Measurements from ENCODE around the gene ZNRF4. TPM values are rescaled to one million over a fixed set of nuclear protein-coding genes. Genes with fewer than 3 reads are reported as not detected.

The ZNRF4 gene
- total RNA-seq, 2 experiments from 2014 or later = not detected

DNA sequence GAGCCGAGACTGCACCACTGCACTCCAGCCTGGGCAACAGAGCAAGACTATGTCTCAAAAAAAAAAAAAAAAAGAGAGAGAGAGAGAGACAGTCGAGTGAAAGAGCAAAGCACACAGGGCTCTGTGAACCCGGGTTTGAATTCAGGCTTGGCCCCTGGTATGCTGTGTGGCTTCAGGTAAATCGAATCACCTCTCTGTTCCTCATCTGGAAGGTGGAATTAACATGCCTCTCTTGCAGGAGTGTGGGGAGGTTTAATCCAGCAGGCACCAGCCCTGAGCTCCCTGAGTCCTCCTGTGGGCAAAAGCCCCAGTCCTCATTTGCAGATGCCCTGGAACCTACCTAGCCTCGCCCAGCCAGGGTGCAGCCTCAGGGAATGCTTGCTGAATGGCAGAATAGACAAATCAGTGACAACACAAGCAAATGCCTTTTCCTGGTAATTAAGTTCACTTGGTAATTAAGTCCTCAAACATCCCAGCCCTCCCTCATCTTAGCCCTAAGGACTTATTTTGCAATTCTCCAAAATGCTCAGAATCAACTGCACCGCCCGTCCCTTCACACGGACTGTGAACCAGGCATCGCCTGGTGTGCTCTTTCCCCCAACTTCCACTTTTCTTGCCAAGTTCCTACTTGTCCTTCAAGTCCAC lies 4.6 kb upstream of the ZNRF4 start:
- DNase-seq (no peak), ATAC-seq (ENCODE audit: low read depth) (no peak)
- no peak overlapping the region for H3K4me3 Mint-ChIP-seq
- peaks cover 2% of the 10 kb centered on the region for H3K27me3 Mint-ChIP-seq
- H3K9me3 Mint-ChIP-seq = no peaks in the 10 kb centered on the region
- POLR2A ChIA-PET = no interaction called here
- H3K36me3 Mint-ChIP-seq = no peaks in the 10 kb centered on the region
- no peaks in the 10 kb centered on the region for H3K4me1 Mint-ChIP-seq
- no peak overlapping the region for H3K27ac Mint-ChIP-seq

DNA sequence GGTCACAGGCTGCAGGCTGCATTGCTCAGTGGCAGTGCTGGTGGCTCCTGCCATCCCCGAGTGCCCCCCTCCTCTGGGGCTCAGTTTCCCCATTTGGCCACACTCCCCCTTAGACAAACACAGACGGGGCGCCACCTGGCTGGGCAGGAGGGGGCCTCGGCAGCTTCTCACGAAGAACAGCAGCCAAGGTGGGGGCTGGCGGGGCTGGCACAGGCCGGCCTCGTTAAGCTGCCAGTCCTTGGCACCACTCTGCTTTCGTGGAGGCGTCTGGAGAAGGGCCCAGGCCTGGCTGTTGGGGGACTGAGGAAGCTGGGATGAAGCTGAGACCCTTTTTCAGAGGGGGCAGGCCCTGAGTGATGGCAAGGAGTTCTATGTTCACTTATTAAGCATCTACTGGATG lies 3.7 kb upstream of the ZNRF4 start:
- POLR2A ChIA-PET = no interaction called here
- ATAC-seq (ENCODE audit: low read depth) (no peak), DNase-seq (no peak)
- Mint-ChIP-seq H3K9me3 (no peaks in the 10 kb centered on the region), H3K4me1 (no peaks in the 10 kb centered on the region), H3K36me3 (no peaks in the 10 kb centered on the region), H3K4me3 (no peak overlapping the region), H3K27ac (no peak overlapping the region), H3K27me3 (peaks cover 2% of the 10 kb centered on the region)

DNA sequence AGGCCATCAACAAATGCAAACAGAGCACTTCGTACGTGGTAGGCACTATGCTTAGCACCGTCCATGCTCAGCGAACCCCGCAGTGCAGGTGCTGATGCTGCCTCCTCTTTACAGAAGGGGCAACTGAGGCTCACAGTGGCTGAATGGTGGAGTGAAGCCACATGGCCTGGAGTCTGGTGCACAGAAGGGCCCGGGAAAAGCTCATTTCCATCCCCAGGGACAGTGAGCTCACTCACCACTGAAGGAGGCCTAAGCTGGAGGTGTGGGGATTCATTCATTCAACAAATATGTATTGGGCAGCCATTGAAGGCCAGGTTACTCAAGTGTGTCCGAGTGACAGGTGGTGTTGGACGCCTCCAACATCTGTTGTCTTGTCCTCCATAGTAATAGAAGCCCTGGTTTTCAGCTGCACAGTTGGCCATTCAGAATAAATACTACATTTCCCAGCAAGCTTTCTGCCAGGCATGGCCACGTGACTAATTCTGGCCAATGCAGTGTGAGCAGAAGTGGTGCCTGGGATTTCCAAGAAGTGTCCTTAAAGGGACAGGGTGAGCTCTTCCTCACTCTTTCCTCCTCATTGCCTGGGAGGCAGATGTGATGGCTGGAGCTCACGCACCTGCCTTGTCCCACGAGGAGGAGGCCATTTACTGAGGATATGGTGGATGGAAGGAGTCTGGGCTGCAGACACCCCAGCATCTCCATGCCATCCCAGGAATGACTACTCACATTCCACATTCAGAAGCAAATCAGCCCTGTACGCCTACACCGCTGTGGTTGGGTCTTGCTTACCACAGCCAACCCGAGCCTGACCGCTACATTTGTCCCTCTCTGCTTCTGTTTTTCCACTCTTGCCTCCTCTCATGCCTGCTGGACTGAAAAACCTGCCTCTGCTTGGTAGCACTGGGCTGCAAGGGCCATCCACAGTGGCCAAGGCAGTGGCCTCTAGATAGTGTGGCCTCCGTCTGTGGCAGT lies 2.3 kb upstream of the ZNRF4 start:
- H3K9me3 Mint-ChIP-seq = no peaks in the 10 kb centered on the region
- no peaks in the 10 kb centered on the region for H3K4me1 Mint-ChIP-seq
- no peak overlapping the region for H3K27ac Mint-ChIP-seq
- ATAC-seq (ENCODE audit: low read depth) = no peak
- DNase-seq = no peak
- POLR2A ChIA-PET = interaction anchor here (0.6 to 0.7 kb wide), 2 partner anchors 184 to 256 kb away, joined by 4 read pairs; no protein-coding TSS in a partner anchor
- H3K4me3 Mint-ChIP-seq = no peak overlapping the region
- peaks cover 2% of the 10 kb centered on the region for H3K27me3 Mint-ChIP-seq
- no peaks in the 10 kb centered on the region for H3K36me3 Mint-ChIP-seq

DNA sequence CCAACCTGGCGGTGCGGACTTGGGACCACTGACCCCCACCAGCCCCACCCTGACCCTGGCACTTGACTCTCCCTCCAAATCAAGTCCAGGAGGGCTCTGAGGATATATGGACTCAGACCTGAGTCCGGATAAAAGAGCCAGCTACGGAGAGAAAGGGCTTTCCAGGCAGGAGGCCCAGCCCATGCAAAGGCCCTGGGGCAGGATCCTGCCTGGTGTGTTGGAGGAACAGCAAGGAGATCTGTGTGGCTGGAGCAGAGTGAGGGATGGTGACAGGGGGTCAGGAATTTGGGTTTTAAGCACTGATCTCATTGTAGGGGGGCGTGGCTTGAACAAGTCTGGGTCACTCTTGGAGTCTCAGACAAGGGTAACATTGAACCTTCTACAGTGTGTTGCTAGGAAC lies 474 bp upstream of the ZNRF4 start:
- Mint-ChIP-seq H3K27me3 (no peaks in the 10 kb centered on the region), H3K36me3 (no peaks in the 10 kb centered on the region), H3K4me1 (no peaks in the 10 kb centered on the region), H3K27ac (no peak overlapping the region), H3K9me3 (no peaks in the 10 kb centered on the region), H3K4me3 (no peak overlapping the region)
- DNase-seq (no peak), ATAC-seq (ENCODE audit: low read depth) (no peak)
- POLR2A ChIA-PET = no interaction called here

DNA sequence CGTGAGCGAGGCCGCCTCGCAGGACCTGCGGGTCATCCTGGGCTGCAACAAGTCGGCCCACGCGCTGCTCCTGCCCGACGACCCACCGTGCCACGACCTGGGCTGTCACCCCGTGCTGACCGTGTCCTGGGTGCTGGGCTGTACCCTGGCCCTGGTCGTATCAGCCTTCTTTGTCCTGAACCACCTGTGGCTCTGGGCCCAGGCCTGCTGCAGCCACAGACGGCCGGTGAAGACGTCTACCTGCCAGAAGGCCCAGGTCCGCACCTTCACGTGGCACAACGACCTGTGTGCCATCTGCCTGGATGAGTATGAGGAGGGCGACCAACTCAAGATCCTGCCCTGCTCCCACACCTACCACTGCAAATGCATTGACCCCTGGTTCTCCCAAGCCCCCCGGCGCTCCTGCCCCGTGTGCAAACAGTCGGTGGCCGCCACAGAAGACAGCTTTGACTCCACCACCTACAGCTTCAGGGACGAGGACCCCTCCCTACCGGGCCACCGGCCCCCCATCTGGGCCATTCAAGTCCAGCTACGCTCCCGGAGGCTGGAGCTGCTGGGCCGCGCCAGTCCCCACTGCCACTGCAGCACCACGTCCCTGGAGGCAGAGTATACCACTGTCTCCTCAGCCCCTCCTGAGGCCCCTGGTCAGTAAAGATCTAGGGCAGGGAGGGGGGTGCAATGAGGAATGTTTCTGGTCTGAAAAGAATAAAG lies 1.1 kb downstream of the ZNRF4 start:
- no peaks in the 10 kb centered on the region for H3K27me3 Mint-ChIP-seq
- ATAC-seq (ENCODE audit: low read depth) (no peak), DNase-seq (no peak)
- H3K9me3 Mint-ChIP-seq = no peaks in the 10 kb centered on the region
- H3K36me3 Mint-ChIP-seq = no peaks in the 10 kb centered on the region
- no peak overlapping the region for H3K4me3 Mint-ChIP-seq
- no peaks in the 10 kb centered on the region for H3K4me1 Mint-ChIP-seq
- POLR2A ChIA-PET = no interaction called here
- H3K27ac Mint-ChIP-seq = no peak overlapping the region

DNA sequence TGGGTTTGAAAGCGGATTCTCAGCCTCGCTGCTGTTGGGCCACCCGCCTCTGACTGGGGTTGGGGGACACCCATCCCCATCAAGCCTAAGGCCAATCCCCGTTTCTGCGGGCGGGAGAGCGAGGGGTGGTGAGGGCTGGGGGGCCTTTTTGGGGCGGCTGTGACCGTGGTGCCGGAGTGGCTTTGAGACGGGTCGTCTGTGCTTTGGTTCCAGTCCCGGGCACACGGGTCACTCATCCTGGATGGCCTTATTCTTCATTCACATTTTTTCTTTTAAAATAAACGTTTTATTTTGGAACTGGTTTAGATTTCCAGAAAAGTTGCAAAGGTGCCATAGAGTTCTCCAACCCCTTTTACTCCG lies 1.6 kb downstream of the ZNRF4 start:
- DNase-seq = no peak
- POLR2A ChIA-PET = no interaction called here

DNA sequence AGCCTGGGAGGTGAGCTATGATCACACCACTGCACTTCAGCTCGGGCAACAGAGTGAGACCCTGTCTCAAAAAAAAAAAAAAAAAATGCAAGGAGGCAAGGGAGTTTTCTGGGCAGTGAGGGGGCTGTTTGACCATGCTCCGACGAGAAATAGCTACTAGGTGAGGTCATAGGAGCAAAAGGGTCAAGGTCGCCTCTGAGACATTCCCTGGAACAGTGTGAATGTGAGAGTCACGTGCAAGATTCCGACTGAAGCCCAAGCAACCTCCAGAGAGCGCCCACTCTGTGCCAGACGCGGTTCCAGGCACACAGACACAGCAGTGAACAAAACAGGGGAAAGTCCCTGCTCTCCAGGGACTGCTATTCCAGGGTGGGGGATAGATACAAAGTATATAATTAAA lies 2.5 kb downstream of the ZNRF4 start:
- Mint-ChIP-seq H3K27ac (no peak overlapping the region), H3K36me3 (no peaks in the 10 kb centered on the region), H3K27me3 (peaks cover 2% of the 10 kb centered on the region), H3K4me3 (no peak overlapping the region), H3K4me1 (no peaks in the 10 kb centered on the region), H3K9me3 (no peaks in the 10 kb centered on the region)
- ATAC-seq (ENCODE audit: low read depth) (no peak), DNase-seq (no peak)
- POLR2A ChIA-PET = no interaction called here

More for the DNA sequence above, 1.6 kb downstream of the ZNRF4 start:
- Mint-ChIP-seq H3K4me1 (no peaks in the 10 kb centered on the region), H3K4me3 (no peak overlapping the region), H3K27ac (no peak overlapping the region), H3K36me3 (no peaks in the 10 kb centered on the region), H3K27me3 (no peaks in the 10 kb centered on the region), H3K9me3 (no peaks in the 10 kb centered on the region)
- ATAC-seq (ENCODE audit: low read depth) = no peak

DNA sequence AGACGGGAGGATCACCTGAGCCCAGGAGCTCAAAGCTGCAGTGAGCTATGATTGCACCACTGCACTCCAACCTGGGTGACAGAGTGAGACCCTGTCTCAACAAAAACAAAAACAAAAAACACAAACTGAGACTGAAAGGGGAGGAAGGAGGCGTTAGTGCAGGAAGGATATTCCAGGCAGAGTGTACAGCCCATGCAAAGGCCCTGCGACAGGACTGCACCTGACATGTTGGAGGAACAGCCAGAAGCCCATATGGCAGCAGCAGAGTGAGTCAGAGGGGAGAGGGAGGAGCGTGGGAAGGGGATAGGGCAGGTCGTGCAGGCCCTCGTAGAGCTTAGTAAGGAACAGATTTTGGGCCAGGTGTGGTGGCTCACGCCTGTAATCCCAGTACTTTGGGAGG lies 3.2 kb downstream of the ZNRF4 start:
- no peak overlapping the region for H3K4me3 Mint-ChIP-seq
- POLR2A ChIA-PET = no interaction called here
- DNase-seq (no peak), ATAC-seq (ENCODE audit: low read depth) (no peak)
- no peaks in the 10 kb centered on the region for H3K36me3 Mint-ChIP-seq
- H3K27me3 Mint-ChIP-seq = peaks cover 3% of the 10 kb centered on the region
- H3K9me3 Mint-ChIP-seq = no peaks in the 10 kb centered on the region
- no peak overlapping the region for H3K27ac Mint-ChIP-seq
- H3K4me1 Mint-ChIP-seq = no peaks in the 10 kb centered on the region

DNA sequence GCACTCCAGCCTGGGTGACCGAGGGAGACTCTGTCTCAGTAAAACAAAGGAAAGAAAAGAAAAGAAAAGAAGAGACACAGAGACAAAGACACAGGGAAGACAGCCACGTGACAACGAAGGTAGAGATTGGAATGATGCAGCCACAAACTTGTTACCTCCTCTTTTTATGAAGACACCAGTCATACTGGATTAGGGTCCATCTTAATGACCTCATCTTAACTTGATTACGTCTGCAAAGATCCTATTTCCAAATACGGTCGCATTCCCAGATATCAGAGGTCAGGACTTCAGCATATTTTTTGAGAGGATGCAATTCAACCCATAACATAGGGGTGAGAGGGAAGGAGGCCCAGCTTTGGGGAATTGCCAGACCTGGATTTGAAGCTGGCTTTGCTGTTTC lies 4.1 kb downstream of the ZNRF4 start:
- Mint-ChIP-seq H3K9me3 (no peaks in the 10 kb centered on the region), H3K27ac (no peak overlapping the region), H3K27me3 (peaks cover 3% of the 10 kb centered on the region), H3K4me1 (no peaks in the 10 kb centered on the region), H3K36me3 (no peaks in the 10 kb centered on the region), H3K4me3 (no peak overlapping the region)
- no peak for ATAC-seq (ENCODE audit: low read depth)
- DNase-seq = no peak
- POLR2A ChIA-PET = no interaction called here

DNA sequence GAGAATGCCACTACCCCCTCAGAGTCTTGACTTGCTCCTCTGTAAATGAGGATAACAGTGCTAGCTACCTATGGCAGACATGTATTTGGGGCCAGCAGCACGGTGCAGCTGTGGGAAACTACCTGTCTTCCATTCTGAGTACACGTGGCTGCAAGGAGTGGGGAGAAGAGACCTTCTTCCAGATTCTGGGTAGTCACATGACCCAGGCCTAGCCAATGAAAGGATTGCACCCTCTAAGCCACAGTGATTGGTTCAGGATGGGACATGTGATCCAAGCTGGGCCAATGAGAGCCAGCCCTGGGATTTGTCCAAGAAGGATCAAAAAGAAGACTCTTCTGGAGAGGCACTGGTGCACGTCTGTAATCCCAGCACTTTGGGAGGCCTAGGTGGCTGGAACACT lies 5.5 kb downstream of the ZNRF4 start:
- H3K4me3 Mint-ChIP-seq = no peak overlapping the region
- peaks cover 3% of the 10 kb centered on the region for H3K27me3 Mint-ChIP-seq
- H3K36me3 Mint-ChIP-seq = no peaks in the 10 kb centered on the region
- H3K9me3 Mint-ChIP-seq = no peaks in the 10 kb centered on the region
- no peaks in the 10 kb centered on the region for H3K4me1 Mint-ChIP-seq
- H3K27ac Mint-ChIP-seq = no peak overlapping the region
- POLR2A ChIA-PET = no interaction called here
- DNase-seq (no peak), ATAC-seq (ENCODE audit: low read depth) (no peak)

DNA sequence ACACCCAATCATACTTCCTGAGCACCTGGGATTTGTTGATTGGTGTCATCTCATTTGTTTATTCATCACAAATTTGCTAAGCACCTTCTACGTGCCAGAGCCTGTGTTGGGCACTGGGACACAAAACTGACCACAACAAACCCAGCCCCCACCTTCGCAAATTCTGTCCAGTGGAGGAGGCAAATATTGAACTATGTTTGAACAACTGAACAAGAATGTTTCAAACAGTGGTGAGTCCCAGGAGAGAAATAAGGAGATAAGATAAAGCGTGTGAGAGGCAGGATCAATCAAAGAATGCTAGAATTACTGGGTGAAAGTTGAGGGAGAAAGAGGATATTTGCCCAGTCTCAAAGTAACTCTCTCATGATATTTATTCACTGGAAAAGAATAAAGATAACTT lies 8.7 kb downstream of the ZNRF4 start:
- ATAC-seq (ENCODE audit: low read depth) (no peak), DNase-seq (no peak)
- peaks cover 3% of the 10 kb centered on the region for H3K27me3 Mint-ChIP-seq
- no peaks in the 10 kb centered on the region for H3K36me3 Mint-ChIP-seq
- H3K4me3 Mint-ChIP-seq = no peak overlapping the region
- H3K27ac Mint-ChIP-seq = no peak overlapping the region
- H3K9me3 Mint-ChIP-seq = no peaks in the 10 kb centered on the region
- POLR2A ChIA-PET = no interaction called here
- no peaks in the 10 kb centered on the region for H3K4me1 Mint-ChIP-seq

DNA sequence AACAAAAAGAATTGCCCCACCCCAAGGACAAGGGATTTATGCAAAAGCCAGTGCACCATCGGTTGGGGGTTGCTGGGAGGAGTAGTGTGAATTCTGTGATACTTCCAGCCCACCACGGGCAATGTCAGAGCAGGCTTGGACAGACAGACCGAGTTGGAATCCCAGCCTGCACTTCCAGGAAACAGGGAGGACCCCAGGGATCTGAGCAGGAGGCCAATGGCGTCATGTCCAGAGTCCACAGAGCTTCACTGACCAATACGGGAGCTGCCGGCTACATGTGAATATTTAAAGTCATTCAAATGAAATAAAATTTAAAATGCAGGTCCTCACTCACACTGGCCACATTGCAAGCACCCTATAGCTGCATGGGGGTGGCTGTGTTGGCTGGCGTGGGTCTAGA lies 10.9 kb downstream of the ZNRF4 start:
- no peak overlapping the region for H3K4me3 Mint-ChIP-seq
- POLR2A ChIA-PET = no interaction called here
- no peak for ATAC-seq (ENCODE audit: low read depth)
- no peaks in the 10 kb centered on the region for H3K9me3 Mint-ChIP-seq
- no peak for DNase-seq
- no peaks in the 10 kb centered on the region for H3K36me3 Mint-ChIP-seq
- no peak overlapping the region for H3K27ac Mint-ChIP-seq
- no peaks in the 10 kb centered on the region for H3K4me1 Mint-ChIP-seq
- H3K27me3 Mint-ChIP-seq = peaks cover 3% of the 10 kb centered on the region

DNA sequence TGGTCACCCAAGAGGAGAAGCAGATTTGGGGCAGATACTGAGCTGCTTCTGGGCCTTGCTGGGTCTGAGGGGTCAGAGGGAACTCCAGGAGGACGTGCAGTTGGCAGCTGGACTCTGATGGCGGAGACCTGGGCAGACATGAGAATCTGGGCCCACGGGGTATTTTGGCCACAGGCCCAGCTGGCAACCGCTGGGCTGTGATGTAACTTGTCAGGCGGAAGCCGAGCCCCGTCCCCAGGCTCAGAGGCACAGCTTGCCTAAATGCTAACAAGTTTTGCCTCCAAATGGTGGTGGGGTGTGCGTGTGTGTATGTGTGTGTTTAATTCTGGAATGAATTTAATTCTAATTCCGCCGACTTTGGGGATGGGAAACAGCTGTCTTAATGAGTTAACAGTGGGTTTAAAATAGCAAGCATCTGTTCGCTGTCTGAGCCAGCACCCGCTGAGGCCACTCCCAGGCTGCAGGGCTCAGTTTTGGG lies 11.6 kb downstream of the ZNRF4 start:
- Mint-ChIP-seq H3K9me3 (no peaks in the 10 kb centered on the region), H3K4me3 (no peak overlapping the region), H3K27me3 (peaks cover 3% of the 10 kb centered on the region), H3K36me3 (no peaks in the 10 kb centered on the region), H3K4me1 (no peaks in the 10 kb centered on the region), H3K27ac (no peak overlapping the region)
- ATAC-seq (ENCODE audit: low read depth) = no peak
- POLR2A ChIA-PET = no interaction called here
- DNase-seq = no peak

DNA sequence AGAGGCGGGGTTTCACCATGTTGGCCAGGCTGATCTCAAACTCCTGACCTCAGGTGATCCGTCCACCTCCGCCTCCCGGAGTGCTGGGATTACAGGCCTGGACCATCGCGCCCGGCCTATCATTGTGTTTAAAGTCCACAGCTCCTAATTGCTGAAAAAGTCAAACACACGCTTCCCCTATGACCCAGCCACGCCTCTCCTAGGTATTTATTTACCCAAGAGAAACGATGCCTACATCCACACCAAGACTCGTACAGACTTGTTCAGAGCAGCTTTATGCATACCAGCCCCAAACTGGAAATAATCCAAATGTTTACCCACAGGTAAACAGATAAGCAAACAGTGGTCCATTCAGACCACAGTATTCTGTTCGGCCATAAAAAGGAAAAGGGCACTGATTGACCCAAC lies 15.1 kb downstream of the ZNRF4 start:
- ATAC-seq (ENCODE audit: low read depth) = no peak
- H3K4me1 Mint-ChIP-seq = no peaks in the 10 kb centered on the region
- no peak for DNase-seq
- H3K4me3 Mint-ChIP-seq = no peak overlapping the region
- peaks cover 2% of the 10 kb centered on the region for H3K27me3 Mint-ChIP-seq
- no peaks in the 10 kb centered on the region for H3K36me3 Mint-ChIP-seq
- no peak overlapping the region for H3K27ac Mint-ChIP-seq
- no peaks in the 10 kb centered on the region for H3K9me3 Mint-ChIP-seq
- POLR2A ChIA-PET = no interaction called here

All from activated naive CD8-positive, alpha-beta T cell treated with anti-CD3 and anti-CD28 coated beads, Interleukin-2, amount 10 ng/mL, durations not matched to agents 7 days and 5 days (primary cell).